Left lung (tissue), 10 donors: Measurements from ENCODE around the gene AP1S3. TPM values are rescaled to one million over a fixed set of nuclear protein-coding genes. Genes with fewer than 3 reads are reported as not detected.

Experiments
- ATAC-seq: fragments of 200-7000 bp; cut with Tn5 transposase; one replicate; pipeline ENCODE4 v1.9.1; 2020; ENCODE audit warnings: moderate library complexity
- DNase-seq, 4 donors: peaks; one replicate each; pipeline ENCODE4 v3.0.0-alpha.2; 2013 to 2020
- H3K27ac ChIP-seq, 2 donors: fragments of 200-600 bp; sonication (generic) in 1 of 2; one replicate each; pipeline versions ENCODE4 v1.5.0 to v1.8.0; 2020 to 2021
- H3K27me3 ChIP-seq, 2 donors: fragments of 200-600 bp; sonication (generic) in 1 of 2; one replicate each; pipeline versions ENCODE4 v1.5.0 to v1.8.0; 2020 to 2021
- H3K36me3 ChIP-seq, 2 donors: fragments of 200-600 bp; sonication (generic) in 1 of 2; one replicate each; pipeline versions ENCODE4 v1.5.0 to v1.8.0; 2020 to 2021
- H3K4me1 ChIP-seq, 2 donors: fragments of 200-600 bp; one replicate each; pipeline ENCODE4 v1.8.0; 2021
- H3K4me3 ChIP-seq, 2 donors: fragments of 200-600 bp; sonication (generic) in 1 of 2; one replicate each; pipeline versions ENCODE4 v1.5.0 to v1.8.0; 2020 to 2021; ENCODE audit warnings: mild to moderate bottlenecking in 1 of 2
- H3K9me3 ChIP-seq, 2 donors: fragments of 200-600 bp; sonication (generic) in 1 of 2; one replicate each; pipeline versions ENCODE4 v1.5.0 to v1.8.0; 2020 to 2021
- intact Hi-C, 2 donors: fragments of 100-400 bp; cut with DNase I; formaldehyde crosslinking; loops; one replicate each; pipeline versions ENCODE4 v1.11.2 to v1.14.2; 2022
- polyA plus RNA-seq, 6 donors: library from polyadenylated mRNA; unstranded; fragments of 120-200 nt; gene quantifications; one replicate each; pipeline ENCODE4 v1.2.1, GENCODE V29; 2013; ENCODE audit not compliant: insufficient read length in 6 of 6
- total RNA-seq, 2 donors: library from RNA; stranded (reverse); fragmentation: NEBNext Ultra II Directional; extraction: Animal tissue kit (Norgen Biotek cat#: 25700); gene quantifications; one replicate each; pipeline ENCODE4 v1.2.1, GENCODE V29; 2021
- TF ChIP-seq, protein P1 (sequence below), 2 donors: fragments of 200-600 bp; sonication (generic) in 1 of 2; IDR thresholded peaks; one replicate each; pipeline versions ENCODE4 v1.5.0 to v1.8.0; 2021; ENCODE audit warnings: antibody characterized with exemption in 2 of 2
- donor health status: DM: no; HTN: yes; CAD: no.
- donor health status: DM: no; HTN: no; CAD: no.

AP1S3 gene
- total and polyA plus RNA-seq, 8 donors: 4.3 to 23.4 (median 5.6) TPM

DNA sequence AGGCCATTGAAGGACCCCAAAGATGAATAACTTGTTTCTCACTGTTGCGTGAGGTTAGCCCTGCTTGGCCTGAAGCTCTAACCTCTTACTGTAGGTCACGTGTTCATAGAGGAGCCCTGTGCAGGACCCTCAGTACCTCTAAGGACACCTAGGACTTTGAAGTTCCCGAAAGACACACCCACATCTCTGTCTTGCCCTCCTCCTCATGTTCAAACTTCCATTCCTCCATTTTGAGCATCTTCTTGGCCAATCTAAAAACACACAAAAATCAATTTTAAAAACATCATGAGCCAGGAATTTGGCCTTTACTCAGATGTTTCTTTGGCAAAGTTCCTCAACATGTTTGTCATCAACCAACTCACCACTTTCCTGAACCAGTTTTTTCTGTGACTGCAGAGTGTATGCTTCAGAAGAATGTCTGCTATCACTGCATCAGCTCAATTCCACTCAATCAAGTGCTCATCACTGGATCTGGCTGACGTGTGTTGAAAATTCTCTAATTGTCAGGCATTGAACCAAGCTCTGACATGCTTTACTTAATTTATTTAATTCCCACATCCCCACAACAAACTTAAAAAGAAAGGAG lies 101.6 kb downstream of the AP1S3 start:
- Histone ChIP-seq H3K36me3 (no peaks in the 10 kb centered on the region), H3K4me1 (no peaks in the 10 kb centered on the region), H3K9me3 (no peaks in the 10 kb centered on the region), H3K27me3 (no peaks in the 10 kb centered on the region), H3K27ac (no peak overlapping the region), H3K4me3 (no peak overlapping the region)
- ATAC-seq: no peak
- TF ChIP-seq, protein P1, sequence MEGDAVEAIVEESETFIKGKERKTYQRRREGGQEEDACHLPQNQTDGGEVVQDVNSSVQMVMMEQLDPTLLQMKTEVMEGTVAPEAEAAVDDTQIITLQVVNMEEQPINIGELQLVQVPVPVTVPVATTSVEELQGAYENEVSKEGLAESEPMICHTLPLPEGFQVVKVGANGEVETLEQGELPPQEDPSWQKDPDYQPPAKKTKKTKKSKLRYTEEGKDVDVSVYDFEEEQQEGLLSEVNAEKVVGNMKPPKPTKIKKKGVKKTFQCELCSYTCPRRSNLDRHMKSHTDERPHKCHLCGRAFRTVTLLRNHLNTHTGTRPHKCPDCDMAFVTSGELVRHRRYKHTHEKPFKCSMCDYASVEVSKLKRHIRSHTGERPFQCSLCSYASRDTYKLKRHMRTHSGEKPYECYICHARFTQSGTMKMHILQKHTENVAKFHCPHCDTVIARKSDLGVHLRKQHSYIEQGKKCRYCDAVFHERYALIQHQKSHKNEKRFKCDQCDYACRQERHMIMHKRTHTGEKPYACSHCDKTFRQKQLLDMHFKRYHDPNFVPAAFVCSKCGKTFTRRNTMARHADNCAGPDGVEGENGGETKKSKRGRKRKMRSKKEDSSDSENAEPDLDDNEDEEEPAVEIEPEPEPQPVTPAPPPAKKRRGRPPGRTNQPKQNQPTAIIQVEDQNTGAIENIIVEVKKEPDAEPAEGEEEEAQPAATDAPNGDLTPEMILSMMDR (IDR thresholded peaks at IDR 0.05): no peak
- DNase-seq: no peak
- intact Hi-C loops: no loop called here

DNA sequence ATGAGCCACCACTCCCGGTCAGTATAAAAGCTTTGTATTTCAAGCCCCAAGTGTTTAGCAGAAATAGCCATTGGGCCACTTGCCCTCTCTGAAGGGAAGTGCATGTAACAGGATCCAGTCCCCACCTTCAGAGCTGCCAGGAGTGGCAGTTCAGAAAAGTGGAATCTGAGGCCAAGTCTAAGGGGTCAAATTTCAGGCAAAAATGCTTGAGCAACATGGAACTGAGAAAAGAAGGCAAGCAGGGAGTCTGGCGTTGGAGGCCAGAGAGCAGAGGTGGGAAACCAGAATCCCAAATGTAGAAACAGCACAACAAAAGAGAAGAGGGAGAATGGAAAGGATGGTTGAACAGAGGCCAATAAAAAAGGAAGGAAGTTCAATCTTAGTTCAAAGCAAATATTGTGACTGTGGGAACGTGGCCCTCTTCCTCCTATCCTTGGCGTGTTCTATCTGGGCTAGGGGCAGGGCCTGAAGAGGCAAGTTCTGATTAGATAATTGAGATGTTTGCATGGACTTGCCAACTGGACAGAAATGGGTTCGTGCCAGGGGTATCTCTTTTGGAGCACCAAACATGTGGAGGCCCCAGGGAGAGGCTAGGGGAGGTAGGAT lies 102.2 kb downstream of the AP1S3 start:
- no peak for DNase-seq
- H3K4me3 ChIP-seq: no peak overlapping the region
- no peak overlapping the region for H3K27ac ChIP-seq
- TF ChIP-seq, protein P1 (IDR thresholded peaks at IDR 0.05): no peak
- H3K27me3 ChIP-seq: no peaks in the 10 kb centered on the region
- intact Hi-C loops: no loop called here
- ATAC-seq: no peak
- no peaks in the 10 kb centered on the region for H3K4me1 ChIP-seq
- H3K9me3 ChIP-seq: no peaks in the 10 kb centered on the region
- no peaks in the 10 kb centered on the region for H3K36me3 ChIP-seq

DNA sequence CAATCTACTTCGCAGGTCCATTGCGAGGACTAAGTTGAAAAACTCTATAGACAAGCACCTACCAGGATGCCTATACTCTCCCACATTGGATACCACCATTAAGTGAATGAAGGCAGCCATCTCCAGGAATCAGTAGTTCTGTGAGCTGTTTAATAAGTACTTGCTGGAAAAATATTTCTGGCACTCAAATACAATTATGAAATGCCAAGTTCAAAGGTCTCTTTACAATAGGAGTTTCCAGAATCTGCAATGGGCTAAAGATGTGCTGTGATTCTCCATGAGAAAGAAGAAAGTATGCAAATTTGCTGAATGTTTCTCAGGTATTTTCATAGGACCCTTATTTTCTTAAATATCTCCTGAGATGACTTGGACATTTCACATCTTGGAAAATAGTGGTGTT lies 103.0 kb downstream of the AP1S3 start:
- ATAC-seq: no peak
- intact Hi-C loops: no loop called here
- Histone ChIP-seq H3K4me3 (no peak overlapping the region), H3K9me3 (no peaks in the 10 kb centered on the region), H3K27me3 (no peaks in the 10 kb centered on the region), H3K36me3 (no peaks in the 10 kb centered on the region), H3K4me1 (no peaks in the 10 kb centered on the region), H3K27ac (no peak overlapping the region)
- no peak for DNase-seq
- TF ChIP-seq, protein P1 (IDR thresholded peaks at IDR 0.05): no peak

DNA sequence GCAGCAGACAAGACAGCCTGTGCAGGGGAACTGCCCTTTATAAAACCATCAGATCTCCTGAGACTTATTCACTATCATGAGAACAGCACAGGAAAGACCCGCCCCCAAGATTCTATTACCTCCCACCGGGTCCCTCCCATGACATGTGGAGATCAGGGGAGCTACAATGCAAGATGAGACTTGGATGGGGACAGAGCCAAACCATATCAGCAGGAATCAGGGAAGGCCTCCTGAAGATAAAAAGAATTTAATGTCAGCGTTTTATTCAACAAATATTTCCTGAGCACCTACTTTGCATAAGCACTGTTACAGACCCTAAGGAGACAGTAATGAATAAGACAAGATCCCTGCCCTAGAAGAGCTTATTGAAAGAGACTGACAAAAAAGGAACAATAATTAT lies 105.0 kb downstream of the AP1S3 start:
- Histone ChIP-seq H3K4me3 (no peak overlapping the region), H3K27ac (no peak overlapping the region), H3K9me3 (no peaks in the 10 kb centered on the region), H3K36me3 (no peaks in the 10 kb centered on the region), H3K27me3 (no peaks in the 10 kb centered on the region), H3K4me1 (no peaks in the 10 kb centered on the region)
- TF ChIP-seq, protein P1 (IDR thresholded peaks at IDR 0.05): no peak
- intact Hi-C loops: no loop called here
- DNase-seq (no peak), ATAC-seq (no peak)

DNA sequence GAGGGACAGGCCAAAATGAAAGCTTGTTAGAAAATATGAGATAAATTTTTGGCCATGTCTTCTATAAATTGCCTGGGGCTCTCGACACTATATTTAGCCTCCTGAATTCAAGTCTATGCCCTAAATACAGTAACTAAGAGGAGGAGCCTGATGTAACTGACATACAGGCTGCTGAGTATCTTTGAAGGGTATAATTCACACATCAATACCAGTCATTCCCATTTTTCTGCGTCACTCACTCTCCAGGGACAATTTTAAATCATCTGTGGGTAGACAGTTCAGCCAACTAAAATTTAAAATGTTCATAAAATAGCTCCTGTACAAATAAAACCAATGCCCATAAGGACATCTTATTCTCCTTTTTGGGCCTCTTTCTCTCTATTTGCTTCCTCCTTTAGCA lies 105.9 kb downstream of the AP1S3 start:
- intact Hi-C loops: no loop called here
- H3K4me3 ChIP-seq: no peak overlapping the region
- no peaks in the 10 kb centered on the region for H3K9me3 ChIP-seq
- ATAC-seq: no peak
- no peaks in the 10 kb centered on the region for H3K36me3 ChIP-seq
- no peak overlapping the region for H3K27ac ChIP-seq
- no peak for DNase-seq
- H3K4me1 ChIP-seq: no peaks in the 10 kb centered on the region
- TF ChIP-seq, protein P1 (IDR thresholded peaks at IDR 0.05): no peak
- no peaks in the 10 kb centered on the region for H3K27me3 ChIP-seq
